ENCODE data around the gene ISM2. TPM values are rescaled to one million over a fixed set of nuclear protein-coding genes. Genes with fewer than 3 reads are reported as not detected.
A peak's percentile ranks its signal among the peaks of the same experiment; 100 is the strongest.

Gene ISM2
- total and polyA plus RNA-seq, 9 donors = 0.05 to 1.0 (median 0.20) TPM; not detected in 4

- H3K36me3 ChIP-seq = no peaks in the 10 kb centered on the region
- 21 to 27% (median 23%) methylated on average over 13 of the region's 13 CpGs for WGBS, 3 donors
- H3K27ac ChIP-seq = no peak overlapping the region
- H3K4me3 ChIP-seq = peak overlapping the region; percentile 82
- H3K27me3 ChIP-seq = no peaks in the 10 kb centered on the region
- no peaks in the 10 kb centered on the region for H3K9me3 ChIP-seq
- no peaks in the 10 kb centered on the region for H3K4me1 ChIP-seq (ENCODE audit: insufficient read depth)
- peak in 3 of 5 donors; percentile 37 to 48 (median 48) for DNase-seq
- intact Hi-C loops (cut with DNase I) = loop anchor here in 2 of 4 donors (5.0 to 10.0 kb wide), 3 partner anchors 96 to 137 kb away; partner anchors contain the start of genes GSTZ1 (in 2 of the 2) and POMT2 (in 2 of the 2)
- TF ChIP-seq EP300 (IDR thresholded peaks at IDR 0.05) = no peak
- TF ChIP-seq POLR2A (IDR thresholded peaks at IDR 0.05) = no peak
- no peak for TF ChIP-seq CTCF (IDR thresholded peaks at IDR 0.05)
Measured at GRCh38 chr14:77459072-77459723, 39.4 kb downstream of the ISM2 start.

- no peaks in the 10 kb centered on the region for H3K27me3 ChIP-seq
- no peak for DNase-seq
- TF ChIP-seq POLR2A (IDR thresholded peaks at IDR 0.05) (no peak), CTCF (IDR thresholded peaks at IDR 0.05) (no peak)
- peak overlapping the region; percentile 84 to 97 for H3K27ac ChIP-seq
- no peaks in the 10 kb centered on the region for H3K36me3 ChIP-seq
- H3K9me3 ChIP-seq = no peaks in the 10 kb centered on the region
- WGBS, 3 donors = 0 to 1% (median 0%) methylated on average over 25 to 29 of the region's 29 CpGs
- H3K4me1 ChIP-seq (ENCODE audit: insufficient read depth) = no peaks in the 10 kb centered on the region
- peak overlapping the region; percentile 82 for H3K4me3 ChIP-seq
- intact Hi-C loops (cut with DNase I) = loop anchor here in 2 of 4 donors (5.0 to 10.0 kb wide), 3 partner anchors 96 to 136 kb away; partner anchors contain the start of genes GSTZ1 (in 2 of the 2) and POMT2 (in 2 of the 2)
Measured at GRCh38 chr14:77458249-77458950, 40.2 kb downstream of the ISM2 start.

DNA sequence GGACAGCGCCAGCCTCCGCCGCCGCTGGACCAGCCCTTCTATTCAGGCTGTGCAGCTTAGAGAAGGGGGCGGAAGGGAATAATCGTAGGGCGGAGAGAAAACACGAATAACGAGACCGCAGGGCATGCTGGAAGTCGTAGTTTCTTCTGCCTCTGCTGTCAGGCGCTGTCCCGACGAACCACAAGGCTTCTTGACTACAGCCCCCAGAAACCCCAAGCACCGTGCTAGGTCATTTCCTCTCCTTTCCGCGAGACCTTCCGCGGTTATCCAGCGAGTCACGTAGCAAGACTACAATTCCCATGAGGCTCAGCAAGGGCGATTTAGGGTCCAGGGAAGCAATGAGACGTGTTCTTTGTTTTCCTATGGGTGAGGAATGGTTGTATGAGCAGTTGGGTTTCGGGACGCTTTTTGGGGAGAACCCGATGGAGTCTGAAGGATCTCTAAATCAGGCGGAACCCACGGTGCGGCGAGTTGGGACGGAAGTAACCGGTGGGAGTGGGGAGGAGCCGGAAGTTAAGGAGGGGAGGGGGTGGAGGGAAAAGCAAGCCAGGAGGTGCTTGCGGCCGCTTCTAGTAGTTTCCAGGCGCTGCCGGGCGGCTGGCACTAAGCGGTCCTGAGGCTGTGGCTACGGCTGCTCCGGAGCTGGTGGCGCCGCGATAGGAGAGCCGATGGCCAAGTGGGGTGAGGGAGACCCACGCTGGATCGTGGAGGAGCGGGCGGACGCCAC is 40.9 kb downstream of the ISM2 start, which contains the start of the genes AHSA1 and VIPAS39:
TSS of gene AHSA1 (plus strand) at position 572 of the 727 bp plus-strand sequence. CDS start at position 669, 97 bp downstream.
TSS of gene VIPAS39 (minus strand) at position 80 of the 727 bp plus-strand sequence. CDS start 3,499 bp downstream, outside the sequence.
- H3K27ac ChIP-seq = peak within 1 kb of the TSS; percentile 84 to 97
- TF ChIP-seq EP300 (IDR thresholded peaks at IDR 0.05) (no peak), CTCF (IDR thresholded peaks at IDR 0.05) (no peak), POLR2A (IDR thresholded peaks at IDR 0.05) (peak; percentile 62)
- H3K4me1 ChIP-seq (ENCODE audit: insufficient read depth) = no peaks in the 10 kb centered on the region
- intact Hi-C loops (cut with DNase I) = loop anchor here in 2 of 4 donors (5.0 to 10.0 kb wide), 3 partner anchors 97 to 135 kb away; partner anchors contain the start of genes GSTZ1 (in 2 of the 2) and POMT2 (in 2 of the 2)
- H3K4me3 ChIP-seq = peak within 1 kb of the TSS; percentile 82
- H3K36me3 ChIP-seq = no peaks in the 10 kb centered on the region
- H3K27me3 ChIP-seq = no peaks in the 10 kb centered on the region
- no peaks in the 10 kb centered on the region for H3K9me3 ChIP-seq
- WGBS, 3 donors = 0 to 1% (median 0%) methylated on average over 50 of the region's 50 CpGs
- DNase-seq = peak; percentile 91 to 95 (median 92)

- H3K27ac ChIP-seq = peak overlapping the region; percentile 44 to 84
- no peaks in the 10 kb centered on the region for H3K4me1 ChIP-seq (ENCODE audit: insufficient read depth)
- TF ChIP-seq CTCF (IDR thresholded peaks at IDR 0.05) = no peak
- TF ChIP-seq POLR2A (IDR thresholded peaks at IDR 0.05) = no peak
- no peak for TF ChIP-seq EP300 (IDR thresholded peaks at IDR 0.05)
- intact Hi-C loops (cut with DNase I) = loop anchor here in 2 of 4 donors (5.0 to 10.0 kb wide), 3 partner anchors 98 to 135 kb away; partner anchors contain the start of genes GSTZ1 (in 2 of the 2) and POMT2 (in 2 of the 2)
- WGBS, 3 donors = 0 to 1% (median 0%) methylated on average over 18 of the region's 18 CpGs
- DNase-seq = no peak
- no peaks in the 10 kb centered on the region for H3K36me3 ChIP-seq
- no peaks in the 10 kb centered on the region for H3K27me3 ChIP-seq
- H3K9me3 ChIP-seq = no peaks in the 10 kb centered on the region
- H3K4me3 ChIP-seq = peak overlapping the region; percentile 82
Measured at GRCh38 chr14:77457115-77457521, 41.5 kb downstream of the ISM2 start.
